Fibroblast of mammary gland (primary cell): Measurements from ENCODE around the gene CIPC.

Source experiments
- DNase-seq: peaks from one replicate; pipeline ENCODE4 v3.0.0-alpha.2; 2010; ENCODE audit warnings: low read depth
- H3K4me3 ChIP-seq: 2 replicates; pipeline ENCODE4 v1.5.1; 2011; ENCODE audit warnings: low read depth, mild to moderate bottlenecking, low read length, moderate library complexity; ENCODE audit not compliant: control insufficient read depth
- TF ChIP-seq, protein P1 (sequence below): conservative IDR thresholded peaks from 2 replicates; pipeline ENCODE4 v1.5.1; 2011; ENCODE audit warnings: low read depth, low read length, inconsistent platforms; ENCODE audit not compliant: control insufficient read depth, insufficient read depth

CIPC gene

DNA sequence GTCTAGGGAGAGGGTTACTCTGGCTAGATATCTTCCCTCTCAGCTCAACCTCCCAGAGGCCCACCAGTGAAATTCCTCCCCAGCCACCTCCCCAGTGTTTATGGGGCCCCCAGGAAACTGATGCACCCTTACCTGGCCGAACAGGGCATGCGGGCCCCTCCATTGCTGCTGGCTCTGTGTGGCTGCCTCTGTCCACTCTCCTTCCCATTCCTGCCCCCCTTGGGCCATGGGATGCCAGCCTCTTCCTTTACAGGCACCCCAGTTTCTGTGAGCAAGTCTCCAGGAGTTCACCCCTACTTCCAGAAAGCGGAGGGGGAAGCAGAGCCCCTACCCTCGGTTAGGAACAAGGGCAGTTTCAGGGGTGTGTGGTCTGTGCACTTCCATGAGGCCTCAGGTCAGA, 63.0 kb downstream of the CIPC start:
- no peak overlapping the region for H3K4me3 ChIP-seq
- DNase-seq = no peak
- TF ChIP-seq, protein P1, sequence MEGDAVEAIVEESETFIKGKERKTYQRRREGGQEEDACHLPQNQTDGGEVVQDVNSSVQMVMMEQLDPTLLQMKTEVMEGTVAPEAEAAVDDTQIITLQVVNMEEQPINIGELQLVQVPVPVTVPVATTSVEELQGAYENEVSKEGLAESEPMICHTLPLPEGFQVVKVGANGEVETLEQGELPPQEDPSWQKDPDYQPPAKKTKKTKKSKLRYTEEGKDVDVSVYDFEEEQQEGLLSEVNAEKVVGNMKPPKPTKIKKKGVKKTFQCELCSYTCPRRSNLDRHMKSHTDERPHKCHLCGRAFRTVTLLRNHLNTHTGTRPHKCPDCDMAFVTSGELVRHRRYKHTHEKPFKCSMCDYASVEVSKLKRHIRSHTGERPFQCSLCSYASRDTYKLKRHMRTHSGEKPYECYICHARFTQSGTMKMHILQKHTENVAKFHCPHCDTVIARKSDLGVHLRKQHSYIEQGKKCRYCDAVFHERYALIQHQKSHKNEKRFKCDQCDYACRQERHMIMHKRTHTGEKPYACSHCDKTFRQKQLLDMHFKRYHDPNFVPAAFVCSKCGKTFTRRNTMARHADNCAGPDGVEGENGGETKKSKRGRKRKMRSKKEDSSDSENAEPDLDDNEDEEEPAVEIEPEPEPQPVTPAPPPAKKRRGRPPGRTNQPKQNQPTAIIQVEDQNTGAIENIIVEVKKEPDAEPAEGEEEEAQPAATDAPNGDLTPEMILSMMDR = no peak
